Thoracic aorta (tissue), 2 donors: ENCODE data around the gene GSTM1. TPM values are rescaled to one million over a fixed set of nuclear protein-coding genes. Genes with fewer than 3 reads are reported as not detected.

Experiments used
- ATAC-seq: fragments of 150-250 bp; one replicate; pipeline ENCODE4 v1.8.0; 2017; ENCODE audit warnings: low read depth; ENCODE audit not compliant: insufficient number of reproducible peaks, low FRiP score
- DNase-seq: peaks from one replicate; pipeline ENCODE4 v3.0.0-alpha.2; 2020; ENCODE audit warnings: low spot score
- H3K27ac ChIP-seq, 2 donors: fragments of 200-600 bp; sonication (generic); 1 replicate in 1 of 2; 2 replicates in 1 of 2; pipeline ENCODE4 v1.5.1; 2016; ENCODE audit warnings: mild to moderate bottlenecking in 2 of 2, moderate library complexity in 2 of 2
- H3K27me3 ChIP-seq: fragments of 200-600 bp; sonication (generic); replicated peaks from 2 replicates; pipeline ENCODE4 v1.6.0; 2016; ENCODE audit warnings: mild to moderate bottlenecking; ENCODE audit not compliant: insufficient read depth
- H3K36me3 ChIP-seq: fragments of 200-600 bp; sonication (generic); one replicate; pipeline ENCODE4 v1.5.1; 2016
- H3K4me1 ChIP-seq, 2 donors: fragments of 200-600 bp; sonication (generic); 1 replicate in 1 of 2; 2 replicates in 1 of 2; pipeline versions ENCODE4 v1.5.1 to v1.6.0; 2016; ENCODE audit warnings: low read depth in 2 of 2, mild to moderate bottlenecking in 1 of 2; ENCODE audit not compliant: control insufficient read depth in 1 of 2
- H3K4me3 ChIP-seq: fragments of 200-600 bp; sonication (generic); 2 replicates; pipeline ENCODE4 v1.5.1; 2016; ENCODE audit warnings: mild to moderate bottlenecking
- H3K9me3 ChIP-seq: fragments of 200-600 bp; sonication (generic); 2 replicates; pipeline ENCODE4 v1.5.1; 2016
- CTCF ChIP-seq: fragments of 200-600 bp; sonication (generic); IDR thresholded peaks from one replicate; pipeline ENCODE4 v1.5.1; 2019; ENCODE audit warnings: antibody characterized with exemption
- total RNA-seq, 2 donors: library from RNA; depleted of rRNA; stranded (reverse); fragments of >200 nt; gene quantifications; one replicate each; pipeline versions ENCODE4 v1.1.0 to v1.2.3, GENCODE V29; 2016

The GSTM1 gene
- total RNA-seq, 2 donors from 2014 or later = not detected

GRCh38 chr1:109641078-109641740, 46.4 kb upstream of the GSTM1 start:
- no peaks in the 10 kb centered on the region for H3K9me3 ChIP-seq
- no peak for TF ChIP-seq CTCF
- H3K27me3 ChIP-seq = no peaks in the 10 kb centered on the region
- no peak overlapping the region for H3K4me3 ChIP-seq
- DNase-seq (no peak), ATAC-seq (no peak)
- no peaks in the 10 kb centered on the region for H3K36me3 ChIP-seq
- H3K4me1 ChIP-seq = peaks cover 0 to 7% of the 10 kb centered on the region in 2 donors
- no peak overlapping the region for H3K27ac ChIP-seq

- ATAC-seq (no peak), DNase-seq (no peak)
- H3K9me3 ChIP-seq = no peaks in the 10 kb centered on the region
- no peak overlapping the region for H3K4me3 ChIP-seq
- H3K27me3 ChIP-seq = no peaks in the 10 kb centered on the region
- TF ChIP-seq CTCF = no peak
- no peaks in the 10 kb centered on the region for H3K36me3 ChIP-seq
- peaks cover 0 to 3% of the 10 kb centered on the region in 2 donors for H3K4me1 ChIP-seq
- H3K27ac ChIP-seq = no peak overlapping the region
Measured at GRCh38 chr1:109641861-109642260, 45.8 kb upstream of the GSTM1 start.

DNA sequence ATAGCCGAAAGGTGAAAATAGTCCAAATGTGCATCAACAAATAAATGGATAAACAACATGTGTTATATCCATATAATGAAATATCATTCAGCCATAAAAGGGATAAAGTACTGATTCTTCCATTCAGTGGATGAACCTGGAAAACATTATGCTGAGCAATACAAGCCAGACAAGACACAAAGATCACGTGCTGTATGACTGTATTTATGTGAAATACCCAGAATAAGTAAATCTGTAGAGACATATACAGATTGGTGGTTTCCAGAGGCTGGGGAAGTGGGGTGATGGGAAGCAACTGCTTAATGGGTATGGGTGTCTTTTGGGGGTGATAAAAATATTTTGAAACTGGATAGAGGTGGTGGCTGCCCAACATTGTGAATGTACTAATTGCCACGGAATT, 45.0 kb upstream of the GSTM1 start:
- Histone ChIP-seq H3K36me3 (no peaks in the 10 kb centered on the region), H3K9me3 (no peaks in the 10 kb centered on the region), H3K4me1 (peaks cover 0 to 3% of the 10 kb centered on the region in 2 donors), H3K27me3 (no peaks in the 10 kb centered on the region), H3K27ac (no peak overlapping the region), H3K4me3 (no peak overlapping the region)
- no peak for ATAC-seq
- no peak for TF ChIP-seq CTCF
- DNase-seq = no peak

GRCh38 chr1:109643385-109644230, 44.0 kb upstream of the GSTM1 start:
- no peaks in the 10 kb centered on the region for H3K36me3 ChIP-seq
- no peaks in the 10 kb centered on the region for H3K9me3 ChIP-seq
- H3K4me3 ChIP-seq = no peak overlapping the region
- H3K4me1 ChIP-seq = peaks cover 0 to 3% of the 10 kb centered on the region in 2 donors
- no peak overlapping the region for H3K27ac ChIP-seq
- no peak for DNase-seq
- TF ChIP-seq CTCF = peak; percentile 80
- ATAC-seq = no peak
- no peaks in the 10 kb centered on the region for H3K27me3 ChIP-seq

- Histone ChIP-seq H3K27ac (no peak overlapping the region), H3K9me3 (no peaks in the 10 kb centered on the region), H3K36me3 (no peaks in the 10 kb centered on the region), H3K27me3 (no peaks in the 10 kb centered on the region), H3K4me3 (no peak overlapping the region), H3K4me1 (peaks cover 0 to 3% of the 10 kb centered on the region in 2 donors)
- ATAC-seq = no peak
- no peak for DNase-seq
- no peak for TF ChIP-seq CTCF
Measured at GRCh38 chr1:109644670-109645069, 42.9 kb upstream of the GSTM1 start.
